ELF-1 (cell line): ENCODE data around the gene CD2.

ENCODE experiments used
- DNase-seq: peaks from one replicate; pipeline ENCODE4 v3.0.0-alpha.2; 2016; ENCODE audit warnings: low read depth, low spot score

Gene CD2

GRCh38 chr1:116760487-116760886, 6.3 kb downstream of the CD2 start:
- no peak for DNase-seq

DNA sequence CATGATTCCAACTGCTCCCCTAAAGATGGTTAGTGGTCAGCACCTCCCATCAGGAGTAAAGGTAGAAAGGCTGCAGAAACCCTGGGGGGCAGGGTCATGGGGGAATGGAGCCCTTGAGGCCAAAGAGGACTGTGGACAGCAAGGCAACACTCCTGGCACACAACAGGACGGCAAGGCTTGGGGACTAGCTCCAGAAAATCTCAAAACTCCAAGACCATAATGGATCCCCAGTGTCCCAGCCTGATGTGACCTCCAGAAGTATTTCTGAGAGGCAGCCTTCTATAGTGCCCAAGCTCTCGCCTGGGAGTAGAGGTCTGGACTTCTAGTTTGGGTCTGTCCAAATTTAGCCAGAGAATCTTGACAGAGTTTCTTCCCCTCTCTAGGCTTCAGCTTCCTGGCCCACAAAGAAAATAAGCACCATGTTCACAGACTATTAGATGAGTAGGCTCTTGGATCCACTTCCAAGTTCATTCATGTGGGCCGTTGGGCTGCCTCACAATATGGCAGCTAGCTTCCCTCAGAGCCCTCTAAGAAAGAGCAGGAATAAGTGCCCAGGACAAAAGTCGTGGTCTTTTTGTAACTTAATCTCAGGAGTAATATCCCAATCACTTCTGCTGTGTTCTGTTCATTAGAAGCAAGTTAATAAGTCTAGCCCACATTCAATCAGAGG, 6.9 kb downstream of the CD2 start:
- DNase-seq, result no peak

DNA sequence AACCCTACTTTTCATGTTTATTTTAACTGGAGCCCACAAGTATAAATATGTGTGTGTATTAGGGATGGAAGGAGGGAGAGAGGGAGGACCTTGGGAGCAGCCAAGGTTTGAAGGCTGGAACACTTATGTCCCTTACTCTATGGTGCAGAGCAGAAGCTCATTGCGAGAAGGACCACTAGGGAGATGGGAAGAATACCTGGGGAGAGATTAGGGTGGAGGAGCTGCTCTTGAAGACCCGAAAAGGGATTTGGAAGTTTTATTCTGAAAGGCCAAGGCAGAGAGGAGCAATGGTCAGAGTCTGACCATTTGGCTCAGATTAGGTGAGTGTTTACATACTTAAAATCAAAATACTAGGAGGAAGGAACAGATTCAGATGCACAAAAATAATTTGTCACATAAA, 8.1 kb downstream of the CD2 start:
- no peak for DNase-seq

DNA sequence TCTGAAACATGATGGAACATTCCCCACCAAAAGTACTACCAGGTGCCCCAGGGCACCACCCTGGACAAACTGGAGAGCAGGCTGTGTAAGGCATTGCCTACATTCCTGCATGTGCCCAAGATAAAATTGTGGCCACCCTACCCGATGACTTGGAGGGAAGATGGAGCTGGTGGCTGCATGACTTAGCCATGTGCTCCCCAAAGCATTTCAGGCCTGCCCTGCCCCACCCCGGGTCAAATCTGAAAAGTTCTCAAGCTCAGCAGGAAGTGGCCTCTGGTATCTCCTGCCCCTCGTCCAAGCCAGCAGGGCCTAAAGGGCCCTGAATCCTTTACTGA, 8.5 kb downstream of the CD2 start:
- DNase-seq, result no peak

DNA sequence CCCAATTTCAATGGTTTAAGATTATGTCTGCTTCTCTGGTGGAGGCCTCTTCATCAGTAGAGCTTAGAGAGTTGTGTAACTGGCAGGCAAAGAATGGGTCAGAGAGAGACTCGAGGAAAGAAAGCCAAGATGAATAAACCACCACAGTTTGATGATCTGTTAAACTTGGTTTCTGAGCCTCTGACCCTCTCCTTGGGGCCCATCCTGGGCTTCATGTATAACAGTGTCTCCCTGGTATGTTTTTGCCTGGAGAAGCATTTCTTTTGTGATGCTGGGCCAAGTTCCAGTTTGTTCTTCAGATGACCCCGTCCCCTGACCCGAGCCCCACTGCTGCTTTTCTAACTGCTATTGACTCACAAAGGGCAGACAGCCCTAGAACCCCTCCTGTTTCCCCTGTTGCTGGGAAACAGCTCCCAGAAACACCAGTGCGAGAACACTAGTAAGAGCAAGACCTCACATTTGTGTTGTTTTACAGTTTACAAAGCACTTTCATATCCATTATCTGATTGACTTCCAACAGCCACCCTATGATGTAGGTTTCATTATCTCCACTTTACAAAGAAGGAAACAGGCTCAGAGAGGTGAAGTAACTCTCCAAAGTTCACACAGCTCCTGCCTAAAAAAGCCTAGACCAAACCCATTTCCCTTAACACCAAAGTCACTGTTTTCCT, 9.0 kb downstream of the CD2 start:
- DNase-seq, result no peak

DNA sequence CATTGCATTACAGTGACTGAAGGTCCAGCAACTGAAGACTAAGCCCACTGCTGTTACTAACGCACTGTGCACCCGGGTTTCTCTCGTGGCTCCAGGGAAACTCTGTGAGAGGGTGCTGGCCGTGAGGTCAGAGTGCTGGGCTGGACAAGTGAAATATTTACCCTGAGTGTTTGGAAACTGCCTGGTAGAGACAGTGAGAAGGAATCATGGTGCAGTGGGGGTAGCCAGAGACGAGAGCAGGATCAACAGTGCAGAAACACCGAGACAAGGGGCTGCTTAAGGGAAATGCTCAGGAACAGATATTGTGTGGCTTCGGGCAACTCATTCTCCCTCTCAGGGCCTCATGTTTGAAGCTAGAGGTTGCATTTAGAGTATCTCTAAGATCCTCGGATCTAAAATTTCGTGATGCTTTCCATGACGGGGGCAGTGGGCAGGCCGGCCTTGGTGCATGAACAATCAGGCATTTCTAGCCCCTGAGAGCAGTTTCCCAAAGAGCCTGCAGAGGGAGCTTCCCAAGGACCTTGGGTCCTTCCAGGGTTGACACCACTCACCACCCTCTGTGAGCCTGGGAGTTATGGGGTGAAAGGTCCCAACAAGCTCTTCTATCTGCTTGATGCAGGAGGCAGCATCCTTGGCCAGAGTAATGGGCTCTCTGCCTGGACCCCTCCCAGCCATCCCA, 9.7 kb downstream of the CD2 start:
- DNase-seq, result peak; percentile 36

DNA sequence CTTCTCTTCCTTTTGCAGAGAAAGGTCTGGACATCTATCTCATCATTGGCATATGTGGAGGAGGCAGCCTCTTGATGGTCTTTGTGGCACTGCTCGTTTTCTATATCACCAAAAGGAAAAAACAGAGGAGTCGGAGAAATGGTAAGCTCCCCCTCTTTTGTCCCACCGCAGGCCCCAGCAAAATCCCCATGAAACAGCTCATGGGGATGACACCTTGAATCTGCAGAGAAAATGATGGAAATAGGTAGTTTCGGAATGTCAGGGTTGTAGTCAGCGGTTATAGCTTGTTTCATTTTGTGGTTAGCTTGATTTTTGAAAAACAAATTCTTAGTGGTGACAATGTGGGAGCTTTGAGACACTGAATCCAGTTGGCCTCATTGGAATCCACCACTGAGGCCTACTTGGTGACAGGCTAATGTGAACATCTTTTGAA, 10.3 kb downstream of the CD2 start:
- no peak for DNase-seq

DNA sequence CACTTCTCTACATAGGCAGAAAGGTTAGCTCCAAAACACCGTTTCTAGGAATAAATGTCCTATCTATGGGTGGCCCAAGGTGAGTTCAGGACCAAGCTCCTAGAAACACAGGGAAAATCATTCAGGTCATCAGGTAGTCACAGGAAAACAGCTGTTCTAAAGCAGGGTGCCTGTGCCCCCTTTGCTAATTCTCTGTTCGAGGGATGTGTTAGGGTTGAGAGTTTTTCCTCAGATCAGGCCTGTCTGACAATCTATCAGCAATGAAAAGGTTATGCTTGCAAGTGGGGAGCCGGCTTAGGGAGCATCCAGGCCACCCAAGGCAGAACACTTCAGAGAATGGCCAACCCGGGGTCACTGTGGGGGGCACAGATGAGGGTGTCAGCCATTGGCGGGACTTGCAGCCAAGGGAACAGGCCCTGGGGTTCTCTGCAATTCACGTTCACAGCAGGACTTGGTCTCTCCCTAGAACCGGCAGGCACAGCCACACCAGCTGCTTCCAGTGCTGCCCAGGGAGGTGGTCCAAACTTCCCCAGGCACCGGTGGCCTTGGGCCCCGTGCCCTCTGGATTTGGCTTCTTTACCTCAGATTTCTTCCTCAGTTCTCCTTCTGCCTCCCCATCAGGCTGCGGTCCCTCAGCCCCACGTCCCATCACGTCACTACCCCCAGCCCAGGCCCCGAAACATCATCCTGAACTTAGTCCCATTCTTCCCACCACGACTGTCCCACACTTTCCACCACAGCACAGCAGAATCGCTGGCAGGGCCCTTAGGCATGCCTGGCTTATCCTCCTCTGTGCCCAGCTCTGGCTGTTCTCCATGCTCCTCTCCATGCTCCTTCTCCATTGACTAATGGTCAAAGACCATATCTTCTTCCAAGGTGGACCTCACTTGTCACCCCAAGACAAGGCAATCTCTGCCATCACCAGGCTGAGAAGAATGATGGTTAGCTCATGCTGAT, 11.0 kb downstream of the CD2 start:
- DNase-seq, result no peak

- DNase-seq, result no peak
These were observed 11.7 kb downstream of the CD2 start for GRCh38 chr1:116765962-116766361.

GRCh38 chr1:116766616-116767469, 12.6 kb downstream of the CD2 start:
- no peak for DNase-seq

GRCh38 chr1:116767782-116768382, 13.7 kb downstream of the CD2 start:
- DNase-seq, result no peak

DNA sequence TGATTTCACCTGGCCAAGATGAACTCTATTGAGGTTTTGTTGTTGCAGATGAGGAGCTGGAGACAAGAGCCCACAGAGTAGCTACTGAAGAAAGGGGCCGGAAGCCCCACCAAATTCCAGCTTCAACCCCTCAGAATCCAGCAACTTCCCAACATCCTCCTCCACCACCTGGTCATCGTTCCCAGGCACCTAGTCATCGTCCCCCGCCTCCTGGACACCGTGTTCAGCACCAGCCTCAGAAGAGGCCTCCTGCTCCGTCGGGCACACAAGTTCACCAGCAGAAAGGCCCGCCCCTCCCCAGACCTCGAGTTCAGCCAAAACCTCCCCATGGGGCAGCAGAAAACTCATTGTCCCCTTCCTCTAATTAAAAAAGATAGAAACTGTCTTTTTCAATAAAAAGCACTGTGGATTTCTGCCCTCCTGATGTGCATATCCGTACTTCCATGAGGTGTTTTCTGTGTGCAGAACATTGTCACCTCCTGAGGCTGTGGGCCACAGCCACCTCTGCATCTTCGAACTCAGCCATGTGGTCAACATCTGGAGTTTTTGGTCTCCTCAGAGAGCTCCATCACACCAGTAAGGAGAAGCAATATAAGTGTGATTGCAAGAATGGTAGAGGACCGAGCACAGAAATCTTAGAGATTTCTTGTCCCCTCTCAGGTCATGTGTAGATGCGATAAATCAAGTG, 14.3 kb downstream of the CD2 start:
- no peak for DNase-seq

- no peak for DNase-seq
These were observed 14.8 kb downstream of the CD2 start for GRCh38 chr1:116769104-116769452.

GRCh38 chr1:116769561-116769977, 15.3 kb downstream of the CD2 start:
- DNase-seq, result no peak

DNA sequence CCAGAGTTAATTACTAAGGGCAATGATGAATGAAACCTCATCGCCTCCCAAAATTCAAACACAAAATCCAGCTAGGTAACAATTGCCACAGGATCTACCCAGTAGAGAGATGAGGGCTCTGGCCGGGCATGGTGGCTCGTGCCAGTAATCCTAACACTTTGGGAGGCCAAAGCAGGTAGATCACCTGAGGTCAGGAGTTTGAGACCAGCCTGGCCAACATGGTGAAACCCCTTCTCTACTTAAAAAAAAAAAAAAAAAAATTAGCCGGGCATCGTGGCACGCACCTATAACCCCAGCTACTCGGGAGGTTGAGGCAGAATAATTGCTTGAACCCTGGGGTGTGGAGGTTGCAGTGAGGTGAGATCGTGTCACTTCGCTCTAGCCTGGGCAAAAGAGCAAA, 15.8 kb downstream of the CD2 start:
- no peak for DNase-seq

- DNase-seq, result no peak
These were observed 16.4 kb downstream of the CD2 start for GRCh38 chr1:116770625-116771024.

- DNase-seq, result no peak
These were observed 17.9 kb downstream of the CD2 start for GRCh38 chr1:116771997-116772647.

DNA sequence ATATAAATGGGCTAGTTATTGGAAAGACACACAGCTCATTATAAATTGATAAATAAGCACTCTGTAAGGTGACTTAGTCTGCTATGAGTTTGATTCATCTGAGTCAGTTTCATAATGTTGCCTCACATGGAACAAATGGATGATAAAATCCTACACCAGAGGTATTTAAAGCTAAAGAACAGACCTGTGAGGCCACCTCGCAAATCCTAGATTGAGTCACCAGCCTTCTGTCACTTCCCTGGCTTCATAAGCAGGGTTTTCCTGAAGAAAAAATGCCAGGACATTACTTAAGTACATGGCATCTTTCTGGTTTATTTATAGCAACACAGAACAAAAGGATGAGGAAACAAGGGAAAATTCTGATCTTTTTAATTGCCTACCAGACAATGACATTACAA, 18.4 kb downstream of the CD2 start:
- no peak for DNase-seq

DNA sequence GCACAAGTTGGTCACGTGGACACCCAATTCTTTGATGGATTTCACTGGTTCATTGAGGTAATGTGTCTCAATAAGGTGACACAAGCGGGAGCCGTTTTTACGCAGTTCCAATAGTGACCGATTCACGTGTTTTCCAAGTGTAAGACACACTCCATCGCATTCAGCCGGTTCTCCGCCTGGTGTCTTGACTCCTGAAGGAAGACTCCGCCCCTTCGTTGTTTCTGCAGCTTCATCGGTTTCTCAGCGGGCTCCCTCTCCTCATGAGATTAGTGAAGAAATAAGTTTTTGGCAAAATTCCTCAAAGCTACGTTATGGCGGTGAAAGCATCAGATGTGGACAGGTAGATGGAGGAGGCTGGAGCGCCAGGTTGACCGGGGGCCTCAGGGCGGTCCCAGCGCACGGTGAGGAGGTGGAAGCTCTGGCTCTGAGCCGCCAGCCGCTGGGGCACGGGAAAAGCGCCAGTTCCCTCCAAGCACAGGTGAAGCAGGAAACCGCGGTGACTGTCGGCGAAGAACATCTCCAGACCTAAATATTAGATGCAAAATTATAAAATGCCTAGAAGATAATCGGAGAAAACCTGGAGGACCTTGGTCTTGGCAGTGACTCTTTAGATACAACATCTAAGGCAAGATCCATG, 21.0 kb downstream of the CD2 start:
- DNase-seq, result peak; percentile 15
